Ovary (tissue), 9 donors: ENCODE measurements around the gene WWOX. TPM values are rescaled to one million over a fixed set of nuclear protein-coding genes. Genes with fewer than 3 reads are reported as not detected.

Experiments
- DNase-seq, 5 donors: peaks; one replicate each; pipeline ENCODE4 v3.0.0-alpha.2; 2019 to 2020
- H3K27ac ChIP-seq, 2 donors: fragments of 200-600 bp; one replicate each; pipeline versions ENCODE4 v1.5.1 to v1.8.0; 2019 to 2022
- H3K27me3 ChIP-seq: fragments of 200-600 bp; one replicate; pipeline ENCODE4 v1.8.0; 2022
- H3K36me3 ChIP-seq: fragments of 200-600 bp; sonication (generic); one replicate; pipeline ENCODE4 v1.5.1; 2019
- H3K4me1 ChIP-seq: one replicate; pipeline ENCODE4 v1.8.1; 2013; ENCODE audit warnings: mild to moderate bottlenecking, moderate library complexity; ENCODE audit not compliant: insufficient read depth
- H3K4me3 ChIP-seq: fragments of 200-600 bp; sonication (generic); one replicate; pipeline ENCODE4 v1.5.1; 2017
- H3K9me3 ChIP-seq, 2 donors: fragments of 200-600 bp in 1 of 2; sonication (generic) in 1 of 2; one replicate each; pipeline versions ENCODE4 v1.5.1 to v1.8.1; 2013 to 2019; ENCODE audit warnings: mild to moderate bottlenecking in 1 of 2, moderate library complexity in 1 of 2
- CTCF ChIP-seq, 3 donors: fragments of 450-650 bp in 2 of 3; fragments of 200-600 bp in 1 of 3; IDR thresholded peaks; one replicate each; pipeline versions ENCODE4 v1.5.1 to v1.8.0; 2016 to 2022; ENCODE audit warnings: antibody characterized with exemption in 3 of 3, mild to moderate bottlenecking in 1 of 3
- EP300 ChIP-seq: sonication (generic); formaldehyde crosslinking; IDR thresholded peaks from one replicate; pipeline ENCODE4 v1.6.1; 2017; ENCODE audit warnings: antibody characterized with exemption
- POLR2A ChIP-seq: fragments of 450-650 bp; IDR thresholded peaks from one replicate; pipeline ENCODE4 v1.6.1; 2017; ENCODE audit warnings: antibody characterized with exemption, mild to moderate bottlenecking, moderate library complexity
- WGBS, 3 donors: extraction: QIAGEN DNeasy Blood & Tissue Kit in 1 of 3; methylation state at CpG; one replicate each; pipeline versions ENCODE4 v1.1.5 to v1.1.7; 2013 to 2017; 5-methylcytosine and 5-hydroxymethylcytosine counted together
- intact Hi-C, 4 donors: fragments of 100-400 bp; cut with DNase I; formaldehyde crosslinking; loops; one replicate each; pipeline versions ENCODE4 v1.11.0 to v1.15.1; 2022 to 2023
- polyA plus RNA-seq, 2 donors: library from polyadenylated mRNA; stranded (reverse); fragments of 200-250 nt in 1 of 2; fragments of 350-450 nt in 1 of 2; fragmentation: Illumina TruSeq in 1 of 2; extraction: RNeasy Lipid Tissue Mini Kit (QIAGEN cat#74804) in 1 of 2; gene quantifications; one replicate each; pipeline ENCODE4 v1.2.3, GENCODE V29; 2013 to 2014
- total RNA-seq, 7 donors: library from RNA; depleted of rRNA in 2 of 7; stranded (reverse); fragments of >200 nt in 2 of 7; fragmentation: NEBNext Ultra II Directional in 3 of 7; extraction: Animal tissue kit (Norgen Biotek cat#: 25700) in 3 of 7; gene quantifications; one replicate each; pipeline versions ENCODE4 v1.1.0 to v1.2.4, GENCODE V29; 2016 to 2023
- donor health status: DM: no; HTN: no; CAD: no; lungs with moderate emphysema.
- donor health status: DM: no; HTN: no; CAD: no.
- donor health status: Bipolar disorder and iron deficiency.
- donor health status: DM: yes; HTN: yes; CAD: no.
- donor health status: DM: no; HTN: no; CAD: no.
- donor health status: DM: yes; HTN: yes; CAD: no.

WWOX gene
- total and polyA plus RNA-seq, 9 donors, result 11.0 to 40.5 (median 25.2) TPM

GRCh38 chr16:78421181-78421708, 321.8 kb downstream of the WWOX start:
- no peak overlapping the region for H3K27ac ChIP-seq
- H3K36me3 ChIP-seq, result no peaks in the 10 kb centered on the region
- no peak for DNase-seq
- H3K4me1 ChIP-seq, result no peaks in the 10 kb centered on the region
- H3K9me3 ChIP-seq, result no peaks in the 10 kb centered on the region
- H3K27me3 ChIP-seq, result no peaks in the 10 kb centered on the region
- no peak for TF ChIP-seq POLR2A
- TF ChIP-seq CTCF (IDR thresholded peaks at IDR 0.05), result no peak
- no peak for TF ChIP-seq EP300
- intact Hi-C loops, result no loop called here
- WGBS, 3 donors, result 76 to 81% (median 77%) methylated on average over 3 of the region's 3 CpGs
- H3K4me3 ChIP-seq, result no peak overlapping the region

- no peaks in the 10 kb centered on the region for H3K27me3 ChIP-seq
- H3K36me3 ChIP-seq, result no peaks in the 10 kb centered on the region
- no peaks in the 10 kb centered on the region for H3K9me3 ChIP-seq
- TF ChIP-seq CTCF (IDR thresholded peaks at IDR 0.05) (no peak), EP300 (no peak), POLR2A (no peak)
- DNase-seq, result no peak
- H3K4me3 ChIP-seq, result no peak overlapping the region
- WGBS, 3 donors, result 93 to 95% (median 94%) methylated on average over 4 of the region's 4 CpGs
- intact Hi-C loops, result no loop called here
- H3K4me1 ChIP-seq, result no peaks in the 10 kb centered on the region
- no peak overlapping the region for H3K27ac ChIP-seq
Measured at GRCh38 chr16:78425281-78425680, 325.8 kb downstream of the WWOX start.

GRCh38 chr16:78425891-78426510, 326.5 kb downstream of the WWOX start:
- no peak for DNase-seq

GRCh38 chr16:78428193-78428592, 328.7 kb downstream of the WWOX start:
- no peaks in the 10 kb centered on the region for H3K36me3 ChIP-seq
- 58 to 82% (median 64%) methylated on average over 3 of the region's 3 CpGs for WGBS, 3 donors
- no peaks in the 10 kb centered on the region for H3K9me3 ChIP-seq
- TF ChIP-seq CTCF (IDR thresholded peaks at IDR 0.05) (no peak), EP300 (no peak), POLR2A (no peak)
- no peak overlapping the region for H3K27ac ChIP-seq
- no peaks in the 10 kb centered on the region for H3K27me3 ChIP-seq
- intact Hi-C loops, result no loop called here
- no peak overlapping the region for H3K4me3 ChIP-seq
- DNase-seq, result no peak
- no peaks in the 10 kb centered on the region for H3K4me1 ChIP-seq

More at GRCh38 chr16:78425891-78426510, 326.5 kb downstream of the WWOX start:
- no peak for TF ChIP-seq POLR2A
- TF ChIP-seq CTCF (IDR thresholded peaks at IDR 0.05), result no peak
- no peak for TF ChIP-seq EP300
- WGBS, 3 donors, result 84 to 92% (median 85%) methylated on average over 7 of the region's 7 CpGs
- H3K27me3 ChIP-seq, result no peaks in the 10 kb centered on the region
- H3K27ac ChIP-seq, result no peak overlapping the region
- H3K36me3 ChIP-seq, result no peaks in the 10 kb centered on the region
- no peaks in the 10 kb centered on the region for H3K4me1 ChIP-seq
- intact Hi-C loops, result no loop called here
- H3K4me3 ChIP-seq, result no peak overlapping the region
- no peaks in the 10 kb centered on the region for H3K9me3 ChIP-seq
